Stimulated activated CD8-positive, alpha-beta memory T cell treated with anti-CD3 and anti-CD28 coated beads, Interleukin-15, amount 100 ng/mL, for 1 hour (primary cell): ENCODE data around the gene NDRG4.
A peak's percentile ranks its signal among the peaks of the same experiment; 100 is the strongest.
"Not testable (repeated sequence)": the region's sequence is repeated elsewhere in the genome, so short reads cannot be mapped to it uniquely, and the experiment has no call there.

ENCODE experiments used
- DNase-seq: peaks from one replicate; pipeline ENCODE4 v3.0.0-alpha.2; 2020; ENCODE audit warnings: low read depth

Gene NDRG4

GRCh38 chr16:58465817-58466216 lies 34.1 kb upstream of the NDRG4 start:
- no peak for DNase-seq

- DNase-seq, result no peak
Measured at GRCh38 chr16:58466396-58466795, 33.5 kb upstream of the NDRG4 start.

- DNase-seq, result no peak
Measured at GRCh38 chr16:58467905-58468304, 32.0 kb upstream of the NDRG4 start.

- no peak for DNase-seq
Measured at GRCh38 chr16:58471209-58471975, 28.6 kb upstream of the NDRG4 start.

- DNase-seq, result no peak
Measured at GRCh38 chr16:58472266-58472665, 27.7 kb upstream of the NDRG4 start.

GRCh38 chr16:58472827-58473226 lies 27.1 kb upstream of the NDRG4 start:
- no peak for DNase-seq

GRCh38 chr16:58474296-58474695 lies 25.6 kb upstream of the NDRG4 start:
- no peak for DNase-seq

- no peak for DNase-seq
Measured at GRCh38 chr16:58475091-58475619, 24.8 kb upstream of the NDRG4 start.

GRCh38 chr16:58476791-58477190 lies 23.2 kb upstream of the NDRG4 start:
- no peak for DNase-seq

GRCh38 chr16:58478427-58478826 lies 21.5 kb upstream of the NDRG4 start:
- DNase-seq, result no peak

- DNase-seq, result no peak
Measured at GRCh38 chr16:58481226-58481869, 18.6 kb upstream of the NDRG4 start.

GRCh38 chr16:58481931-58482330 lies 18.0 kb upstream of the NDRG4 start:
- no peak for DNase-seq

- DNase-seq, result no peak
Measured at GRCh38 chr16:58485184-58485887, 14.6 kb upstream of the NDRG4 start.

GRCh38 chr16:58487566-58488351 lies 12.2 kb upstream of the NDRG4 start:
- peak; percentile 52 for DNase-seq

GRCh38 chr16:58488531-58488930 lies 11.4 kb upstream of the NDRG4 start:
- no peak for DNase-seq

GRCh38 chr16:58490065-58490464 lies 9.9 kb upstream of the NDRG4 start:
- DNase-seq, result no peak

- DNase-seq, result not testable (repeated sequence)
Measured at GRCh38 chr16:58490539-58490938, 9.4 kb upstream of the NDRG4 start.

GRCh38 chr16:58492066-58492465 lies 7.9 kb upstream of the NDRG4 start:
- no peak for DNase-seq

GRCh38 chr16:58492735-58493134 lies 7.2 kb upstream of the NDRG4 start:
- DNase-seq, result no peak

GRCh38 chr16:58493756-58494431 lies 6.0 kb upstream of the NDRG4 start:
- DNase-seq, result no peak

- no peak for DNase-seq
Measured at GRCh38 chr16:58494981-58495520, 4.9 kb upstream of the NDRG4 start.
